Measurements from ENCODE around the gene TRAPPC12.
A peak's percentile ranks its signal among the peaks of the same experiment; 100 is the strongest.

Gene TRAPPC12

DNA sequence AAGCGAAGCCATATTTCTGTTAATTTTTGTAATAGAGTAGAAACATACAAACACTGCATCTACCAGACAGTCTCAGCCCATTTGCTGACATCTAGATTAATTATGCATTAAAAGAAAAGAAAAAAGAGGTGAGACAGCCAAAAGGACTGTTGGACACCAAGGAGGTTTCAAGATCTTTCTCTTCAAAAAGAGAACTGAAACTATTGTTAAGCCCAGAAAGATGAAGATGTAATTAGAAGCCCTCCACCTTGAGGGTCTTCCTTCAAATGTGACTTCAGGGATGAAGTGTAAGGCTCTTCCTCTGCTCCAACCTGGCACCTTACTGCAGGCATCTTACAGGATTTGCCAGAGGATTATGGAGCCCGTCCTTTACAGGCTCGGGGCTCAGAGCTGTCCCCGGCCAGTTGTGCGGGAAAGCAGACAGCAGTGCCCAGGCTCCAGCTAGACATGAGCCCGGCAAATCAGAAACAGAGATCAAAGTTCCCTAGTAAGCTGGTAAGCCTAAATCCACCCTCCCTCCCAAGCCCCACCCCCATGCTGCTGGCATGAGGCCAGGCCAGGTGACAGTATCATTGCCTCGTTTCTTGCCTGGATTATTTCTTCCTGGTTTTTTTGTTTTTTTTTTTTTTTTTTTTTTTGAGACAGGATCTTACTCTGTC lies 101.0 kb downstream of the TRAPPC12 start:
- no peak overlapping the region for H3K27ac ChIP-seq
- no peak for DNase-seq (ENCODE audit: low read depth, low spot score)

GRCh38 chr2:3481011-3481400 lies 101.5 kb downstream of the TRAPPC12 start:
- no peak overlapping the region for H3K27ac ChIP-seq
- no peak for DNase-seq (ENCODE audit: low read depth, low spot score)

- no peak overlapping the region for H3K27ac ChIP-seq
- no peak for DNase-seq (ENCODE audit: low read depth, low spot score)
Measured at GRCh38 chr2:3481736-3482362, 102.4 kb downstream of the TRAPPC12 start.

- DNase-seq (ENCODE audit: low read depth, low spot score) = no peak
- no peak overlapping the region for H3K27ac ChIP-seq
Measured at GRCh38 chr2:3482363-3482821, 102.9 kb downstream of the TRAPPC12 start.

DNA sequence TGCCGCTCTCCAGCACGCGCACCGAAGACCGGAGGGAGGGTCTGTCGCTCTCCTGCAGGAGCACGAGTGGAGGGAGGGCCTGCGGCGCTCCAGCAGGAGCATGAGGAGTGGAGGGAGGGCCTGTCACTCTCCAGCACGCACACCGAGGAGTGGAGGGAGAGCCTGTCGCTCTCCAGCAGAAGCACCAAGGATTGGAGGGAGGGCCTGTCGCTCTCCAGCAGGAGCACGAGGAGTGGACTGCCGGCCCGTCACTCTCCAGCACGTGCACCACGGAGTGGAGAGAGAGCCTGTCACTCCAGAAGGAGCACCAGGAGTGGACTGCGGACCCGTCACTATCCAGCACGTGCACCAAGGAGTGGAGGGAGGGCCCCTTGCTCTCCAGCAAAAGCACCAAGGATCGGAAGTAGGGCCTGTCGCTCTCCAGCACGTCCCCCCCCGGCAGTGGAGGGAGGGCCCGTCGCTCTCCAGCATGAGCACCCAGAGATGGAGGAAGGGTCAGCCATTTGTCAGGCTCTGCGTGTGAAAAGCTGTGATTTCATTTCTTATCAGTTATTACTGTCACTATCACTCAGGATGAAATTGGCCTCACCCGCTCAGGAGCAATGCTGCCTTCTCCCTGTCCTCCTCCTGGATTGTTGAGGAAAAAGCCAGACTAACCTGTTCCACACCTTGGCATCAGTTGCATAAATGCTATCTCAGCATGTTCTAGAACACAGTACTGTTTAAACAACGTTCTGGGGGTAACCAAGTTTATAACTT lies 103.9 kb downstream of the TRAPPC12 start:
- peak; percentile 31 for DNase-seq (ENCODE audit: low read depth, low spot score)
- H3K27ac ChIP-seq = no peak overlapping the region

DNA sequence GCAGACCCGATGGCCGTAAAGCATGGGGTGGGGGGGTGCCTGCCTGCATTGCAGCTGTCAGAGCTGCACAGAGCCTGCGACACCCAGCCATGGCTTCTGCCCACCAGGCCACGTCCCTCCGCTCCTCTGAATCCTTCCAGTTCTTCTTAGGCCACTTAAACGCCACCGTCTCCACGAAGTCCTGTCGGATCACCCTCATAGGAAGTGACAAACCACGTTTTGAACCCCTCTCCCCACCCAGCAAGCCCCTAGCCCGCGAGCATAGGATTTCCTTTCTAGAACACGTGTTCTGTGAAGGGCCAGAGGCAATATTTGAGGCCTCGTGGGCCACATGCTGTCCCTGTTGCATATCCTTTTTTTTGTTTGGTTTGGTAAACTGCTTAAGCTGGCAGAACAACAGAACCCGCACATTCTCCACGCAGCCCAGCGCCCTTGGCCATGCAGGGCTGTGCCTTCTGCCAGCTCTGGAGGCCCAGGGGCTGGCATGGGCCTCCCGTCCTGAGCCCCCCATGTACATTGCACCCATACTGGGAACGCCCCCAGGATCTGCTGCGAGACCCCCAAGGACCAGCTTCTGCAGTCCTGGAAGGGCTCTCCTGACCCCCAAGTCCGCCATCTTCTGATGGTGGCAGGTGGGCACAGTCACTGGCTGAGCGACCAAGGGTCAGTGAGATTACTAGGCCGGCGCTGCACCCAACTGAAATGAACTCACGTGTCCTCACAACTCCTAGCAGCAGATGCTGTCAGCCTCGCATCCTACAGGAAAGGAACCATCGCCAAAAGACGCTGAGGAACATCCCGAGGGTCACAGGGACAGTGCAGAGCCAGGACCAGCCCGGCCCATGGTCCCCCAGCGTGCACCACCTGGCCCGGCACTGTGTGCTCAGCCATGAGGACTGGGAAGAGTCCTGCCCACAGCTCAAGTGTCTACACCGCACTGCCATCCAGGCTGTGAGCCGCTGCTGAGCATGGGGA lies 104.8 kb downstream of the TRAPPC12 start:
- no peak overlapping the region for H3K27ac ChIP-seq
- DNase-seq (ENCODE audit: low read depth, low spot score) = no peak

DNA sequence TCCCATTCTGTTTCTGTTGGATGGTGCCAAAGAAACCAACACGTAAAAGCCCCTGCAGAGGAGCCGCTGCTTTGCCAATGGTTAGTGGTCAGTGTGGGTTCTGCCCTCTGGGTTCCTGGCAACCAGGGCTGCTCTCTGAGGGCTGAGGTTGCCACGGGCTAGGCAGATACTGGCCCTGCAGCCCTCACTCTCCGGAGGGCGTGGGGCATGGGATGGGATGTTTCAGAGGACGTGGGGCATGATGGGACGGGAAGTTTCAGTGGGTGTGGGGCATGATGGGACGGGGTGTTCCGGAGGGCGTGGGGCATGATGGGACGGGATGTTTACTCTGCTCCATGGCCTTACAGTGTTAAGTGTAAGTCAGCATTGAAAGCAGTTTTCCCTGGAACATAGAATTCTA lies 105.7 kb downstream of the TRAPPC12 start:
- no peak overlapping the region for H3K27ac ChIP-seq
- DNase-seq (ENCODE audit: low read depth, low spot score) = no peak

GRCh38 chr2:3486047-3487027 lies 106.8 kb downstream of the TRAPPC12 start:
- no peak overlapping the region for H3K27ac ChIP-seq
- no peak for DNase-seq (ENCODE audit: low read depth, low spot score)

DNA sequence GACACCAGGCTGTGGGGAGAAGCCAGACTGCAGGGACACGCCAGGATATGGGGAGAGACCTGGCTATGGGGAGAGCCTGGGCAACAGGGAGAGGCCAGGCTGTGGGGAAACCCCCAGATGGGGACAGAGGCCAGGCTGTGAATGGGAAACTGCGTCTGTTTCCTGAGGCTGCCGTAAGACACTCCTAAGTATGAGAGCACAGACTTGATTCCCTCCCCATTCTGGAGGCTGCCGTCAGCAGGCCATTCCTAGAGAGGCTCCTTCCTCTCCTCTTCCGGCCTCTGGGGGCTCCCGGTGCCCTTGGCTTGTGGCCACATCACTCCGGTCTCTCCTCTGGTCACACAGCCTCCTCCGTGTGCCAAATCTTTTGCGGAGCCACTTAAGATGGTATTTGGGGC lies 107.5 kb downstream of the TRAPPC12 start:
- no peak for DNase-seq (ENCODE audit: low read depth, low spot score)
- H3K27ac ChIP-seq = no peak overlapping the region

DNA sequence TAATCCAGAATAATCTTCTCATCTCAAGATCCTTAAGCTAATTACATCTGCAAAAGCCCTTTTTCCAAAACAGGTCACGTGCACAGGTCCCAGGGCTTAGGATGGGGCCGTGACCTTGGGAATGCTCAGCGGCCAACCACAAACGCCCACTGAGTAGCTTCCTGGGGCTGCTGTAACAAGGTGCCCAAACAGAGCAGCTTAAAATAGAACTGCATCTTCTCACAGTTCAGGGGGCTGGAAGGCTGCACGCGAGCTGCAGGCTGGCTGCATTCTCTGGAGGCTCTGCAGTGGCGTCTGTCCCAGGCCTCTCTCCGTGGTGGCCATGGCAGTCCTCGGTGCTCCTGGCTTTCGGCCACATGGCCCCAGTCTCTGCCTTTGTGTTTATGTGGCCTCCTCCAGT lies 107.9 kb downstream of the TRAPPC12 start:
- no peak for DNase-seq (ENCODE audit: low read depth, low spot score)
- no peak overlapping the region for H3K27ac ChIP-seq

DNA sequence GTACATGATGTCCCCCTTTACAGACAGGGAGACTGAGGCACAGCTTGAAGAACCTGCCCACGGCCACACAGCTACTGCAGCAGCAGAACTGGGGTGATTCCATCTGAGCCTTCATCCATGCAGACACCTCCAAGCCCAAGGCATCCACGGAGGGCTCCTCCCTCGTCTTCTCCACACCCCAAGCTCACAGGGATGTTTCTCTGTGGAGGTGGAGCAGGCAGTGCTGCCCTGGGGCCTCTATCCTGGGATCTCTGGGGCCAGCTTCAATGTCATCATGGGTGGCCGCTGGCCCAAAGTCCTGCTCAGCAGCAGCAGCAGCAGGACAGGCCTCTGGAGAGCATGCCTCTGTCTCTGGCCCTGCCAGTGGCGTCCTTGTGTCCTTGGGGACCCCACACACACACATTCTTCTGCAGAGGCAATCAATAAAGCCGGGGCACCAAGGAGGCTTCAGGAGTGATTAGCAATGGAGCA lies 108.6 kb downstream of the TRAPPC12 start:
- DNase-seq (ENCODE audit: low read depth, low spot score) = no peak
- no peak overlapping the region for H3K27ac ChIP-seq

- no peak overlapping the region for H3K27ac ChIP-seq
- no peak for DNase-seq (ENCODE audit: low read depth, low spot score)
Measured at GRCh38 chr2:3488855-3489763, 109.6 kb downstream of the TRAPPC12 start.

GRCh38 chr2:3489764-3490115 lies 110.2 kb downstream of the TRAPPC12 start:
- H3K27ac ChIP-seq = no peak overlapping the region
- DNase-seq (ENCODE audit: low read depth, low spot score) = no peak

- H3K27ac ChIP-seq = no peak overlapping the region
- no peak for DNase-seq (ENCODE audit: low read depth, low spot score)
Measured at GRCh38 chr2:3490191-3491170, 111.0 kb downstream of the TRAPPC12 start.

DNA sequence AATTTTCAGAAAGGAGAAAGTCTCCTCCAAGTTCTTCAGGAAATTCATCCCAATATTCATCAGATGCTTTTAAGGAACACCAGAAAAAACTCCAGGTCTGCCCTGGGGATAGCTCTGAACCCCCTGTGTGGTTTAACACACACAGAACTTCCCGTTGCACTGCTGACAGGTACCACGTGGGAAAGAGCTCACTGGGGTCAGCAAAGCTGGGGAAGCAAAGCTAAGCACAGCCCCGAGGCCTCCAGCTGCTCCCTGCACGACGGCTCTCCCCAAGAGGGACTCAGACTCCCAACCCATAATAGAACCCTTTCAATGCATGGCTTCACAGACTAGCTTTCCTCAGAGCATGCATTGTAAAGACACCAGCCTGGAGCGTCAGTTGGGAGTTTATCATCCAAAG lies 111.8 kb downstream of the TRAPPC12 start:
- H3K27ac ChIP-seq = no peak overlapping the region
- DNase-seq (ENCODE audit: low read depth, low spot score) = no peak

GRCh38 chr2:3491716-3492474 lies 112.4 kb downstream of the TRAPPC12 start:
- H3K27ac ChIP-seq = no peak overlapping the region

More at GRCh38 chr2:3491716-3492474, 112.4 kb downstream of the TRAPPC12 start:
- no peak for DNase-seq (ENCODE audit: low read depth, low spot score)
